Limb (tissue), 2 donors: ENCODE results near the gene ZNG1F.
"Not testable (repeated sequence)": the region's sequence is repeated elsewhere in the genome, so short reads cannot be mapped to it uniquely, and the experiment has no call there.

Experiments
- DNase-seq, 2 donors: peaks; one replicate each; pipeline ENCODE4 v3.0.0-alpha.2; 2016; ENCODE audit errors: extremely low spot score in 2 of 2

The ZNG1F gene

DNA sequence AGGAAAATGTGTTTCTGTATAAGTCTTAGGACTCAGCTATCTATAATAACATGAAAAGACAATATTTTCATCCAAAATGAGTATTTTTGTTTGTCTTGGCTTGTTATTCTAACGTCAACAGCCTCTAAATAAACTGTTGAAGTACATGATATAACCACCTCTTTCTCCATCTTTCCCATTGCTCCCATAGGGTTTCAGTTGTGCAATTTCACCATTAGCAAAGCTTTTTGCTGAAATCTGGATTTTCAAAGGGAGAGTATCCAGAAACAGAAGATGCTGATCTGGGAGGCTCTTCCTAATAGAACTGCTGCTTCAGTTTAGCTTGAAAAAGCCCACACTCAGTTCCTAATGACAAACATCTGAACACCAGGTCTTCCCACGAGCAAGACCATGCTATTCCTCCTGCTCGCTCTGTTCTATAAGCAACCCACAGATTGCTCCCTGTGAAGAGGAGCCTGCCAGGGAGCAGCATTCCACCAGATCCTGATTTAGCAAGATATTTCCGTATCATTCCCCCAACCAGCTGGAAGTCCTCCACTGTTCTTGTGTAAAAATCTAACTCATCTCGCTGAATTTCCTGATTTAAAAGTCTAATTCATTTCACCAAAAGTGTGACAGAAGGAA lies 101.8 kb downstream of the ZNG1F start:
- peak in 1 of 2 donors; percentile 26 for DNase-seq

DNA sequence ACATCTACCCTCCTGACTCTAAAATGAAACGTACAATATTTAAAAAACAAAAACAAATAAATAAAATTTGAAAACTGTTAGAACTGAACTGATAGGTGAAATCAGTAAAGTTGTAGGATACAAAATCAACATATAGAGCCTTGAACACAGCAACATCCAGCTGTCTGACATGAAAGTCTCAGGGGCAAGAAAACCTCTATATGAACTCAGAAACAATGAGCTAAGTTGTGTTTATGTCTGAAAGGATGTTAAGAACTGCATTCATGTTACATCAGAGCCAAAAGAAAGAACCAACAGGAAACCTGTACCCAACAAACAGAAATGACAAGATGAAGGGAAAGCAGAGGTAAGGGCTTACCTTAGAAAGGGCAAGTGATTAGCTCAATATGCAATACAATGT lies 102.4 kb downstream of the ZNG1F start:
- DNase-seq: not testable (repeated sequence)

DNA sequence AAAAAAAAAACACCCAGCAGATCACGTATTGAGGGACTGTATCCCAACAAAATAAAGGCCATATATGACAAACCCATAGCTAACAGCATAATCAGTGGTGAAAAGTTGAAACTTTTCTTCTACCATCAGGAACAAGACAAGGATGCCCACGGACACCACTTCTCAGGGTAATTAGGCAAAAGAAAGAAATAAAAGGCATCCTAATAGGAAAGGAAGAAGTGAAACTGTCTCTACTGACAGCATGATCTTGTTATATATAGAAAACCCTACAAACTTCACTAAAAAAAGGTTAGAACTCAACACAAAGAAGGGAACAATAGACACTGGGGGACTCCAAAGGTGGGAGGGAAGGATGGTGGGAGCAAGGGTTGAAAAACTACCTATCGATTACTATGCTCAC lies 102.9 kb downstream of the ZNG1F start:
- DNase-seq: not testable (repeated sequence)

DNA sequence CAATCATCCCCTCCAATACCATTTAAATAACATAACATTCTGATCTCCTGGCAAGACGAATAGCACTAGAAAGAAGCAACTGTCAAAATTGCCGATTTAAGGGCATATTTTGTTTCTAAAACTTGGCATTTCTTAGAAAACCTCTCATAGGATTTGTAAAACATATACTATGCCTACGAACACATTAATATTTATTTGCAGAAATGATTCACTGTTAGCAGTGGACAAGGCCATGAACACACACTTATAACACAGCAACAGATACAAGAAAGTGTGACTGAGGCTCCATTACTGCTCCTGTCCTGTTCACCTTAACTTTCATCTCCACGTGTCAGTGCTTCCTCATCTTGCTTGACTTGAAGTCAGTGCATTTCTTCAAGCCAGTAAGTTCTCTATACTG lies 106.8 kb downstream of the ZNG1F start:
- not testable (repeated sequence) for DNase-seq
